Hematopoietic multipotent progenitor cell treated with erythropoietin and hydrocortisone succinate and interleukin-3 and kit ligand, for 8 days (in vitro differentiated cells): Measurements from ENCODE around the gene ENTPD8.
"Not testable (repeated sequence)": the region's sequence is repeated elsewhere in the genome, so short reads cannot be mapped to it uniquely, and the experiment has no call there.

Source experiments
- DNase-seq: peaks from one replicate; pipeline ENCODE4 v3.0.0-alpha.2; 2015

Gene ENTPD8

GRCh38 chr9:137429546-137429890 lies 11.6 kb downstream of the ENTPD8 start:
- no peak for DNase-seq

GRCh38 chr9:137428841-137429545 lies 12.2 kb downstream of the ENTPD8 start:
- no peak for DNase-seq

- no peak for DNase-seq
These were observed 12.9 kb downstream of the ENTPD8 start for GRCh38 chr9:137428311-137428630.

DNA sequence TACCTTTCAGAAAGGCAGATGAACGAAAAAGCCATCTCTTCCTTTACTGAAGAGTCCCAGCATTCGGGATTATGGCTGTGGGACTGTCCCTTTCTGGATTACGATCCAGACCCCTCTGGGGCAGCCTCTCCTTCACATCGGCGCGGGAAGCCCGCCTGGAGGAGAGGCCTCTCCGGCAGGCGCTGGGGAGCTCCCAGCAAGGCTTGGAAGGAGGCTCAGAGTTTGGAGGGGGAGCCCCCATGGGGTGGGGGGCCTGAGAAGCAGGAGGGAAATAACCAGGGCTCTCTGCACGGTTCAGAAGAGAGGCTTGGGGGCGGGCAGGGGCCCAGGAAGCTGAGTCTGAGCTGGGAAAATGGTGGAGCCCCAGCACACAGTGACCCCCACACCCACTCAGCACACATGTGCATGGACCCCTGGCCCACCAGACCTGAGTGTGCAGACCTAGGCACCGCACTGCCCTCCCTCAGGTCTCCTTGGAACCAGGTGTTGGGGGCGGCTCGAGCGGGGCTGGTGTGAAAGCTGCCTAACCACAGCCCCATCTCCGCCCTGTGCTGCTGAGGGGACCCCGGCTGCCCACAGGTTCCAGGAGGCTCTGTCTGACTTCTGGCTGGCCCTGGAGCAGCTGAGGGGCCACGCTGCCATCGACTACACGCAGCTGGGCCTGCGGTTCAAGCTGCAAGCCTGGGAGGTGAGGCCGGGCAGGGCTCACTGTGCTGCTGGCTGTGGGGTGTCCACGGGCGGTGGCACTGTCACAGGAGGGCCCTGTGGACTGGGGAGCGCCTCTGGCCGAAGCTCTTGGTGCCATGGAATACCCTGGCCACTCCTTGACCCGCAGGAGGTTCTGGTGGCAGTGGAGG lies 13.5 kb downstream of the ENTPD8 start:
- no peak for DNase-seq

DNA sequence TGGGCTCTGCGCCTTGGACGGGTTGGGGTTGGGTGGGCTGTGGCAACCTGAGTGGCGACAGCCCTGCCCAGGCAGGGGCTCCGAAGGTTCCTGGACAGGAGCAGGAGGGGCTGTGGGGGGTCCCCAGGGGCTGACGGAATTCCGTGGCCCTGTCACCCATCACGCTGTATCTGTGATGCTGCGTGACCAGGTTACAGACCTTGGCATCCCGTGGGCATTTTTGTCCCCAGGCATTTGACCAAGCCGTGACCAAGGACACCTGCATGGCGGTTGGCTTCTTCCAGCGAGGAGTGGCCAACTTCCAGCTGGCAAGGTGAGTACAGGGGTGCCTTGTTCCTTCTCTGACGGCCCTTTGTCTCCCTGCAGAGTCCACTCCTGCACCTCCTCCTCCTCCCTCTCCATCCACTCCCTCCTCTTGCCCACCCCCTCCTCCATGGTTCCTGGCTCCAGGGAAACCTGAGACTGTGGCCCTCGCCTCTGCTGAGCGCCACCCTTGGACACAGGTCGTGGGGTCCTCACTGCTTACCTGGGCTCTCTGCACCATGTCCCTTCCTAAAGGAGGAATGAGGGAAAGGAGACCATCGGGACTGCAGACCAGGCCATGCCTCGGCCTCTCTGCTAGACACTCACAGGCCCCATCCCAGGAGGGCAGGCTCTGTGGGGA lies 15.0 kb downstream of the ENTPD8 start:
- DNase-seq, result no peak

GRCh38 chr9:137423514-137424291 lies 17.5 kb downstream of the ENTPD8 start:
- no peak for DNase-seq

GRCh38 chr9:137422604-137423513 lies 18.3 kb downstream of the ENTPD8 start, which contains the start of the genes EXD3 and NOXA1:
TSS of gene EXD3 (minus strand) at chr9:137423162. CDS start at chr9:137395357, 27,805 bp downstream.
TSS of gene NOXA1 (plus strand) at chr9:137423393. CDS start at chr9:137423530, 137 bp downstream.
- peak; percentile 92 for DNase-seq

GRCh38 chr9:137421838-137422603 lies 19.1 kb downstream of the ENTPD8 start:
- DNase-seq, result peak; percentile 24

DNA sequence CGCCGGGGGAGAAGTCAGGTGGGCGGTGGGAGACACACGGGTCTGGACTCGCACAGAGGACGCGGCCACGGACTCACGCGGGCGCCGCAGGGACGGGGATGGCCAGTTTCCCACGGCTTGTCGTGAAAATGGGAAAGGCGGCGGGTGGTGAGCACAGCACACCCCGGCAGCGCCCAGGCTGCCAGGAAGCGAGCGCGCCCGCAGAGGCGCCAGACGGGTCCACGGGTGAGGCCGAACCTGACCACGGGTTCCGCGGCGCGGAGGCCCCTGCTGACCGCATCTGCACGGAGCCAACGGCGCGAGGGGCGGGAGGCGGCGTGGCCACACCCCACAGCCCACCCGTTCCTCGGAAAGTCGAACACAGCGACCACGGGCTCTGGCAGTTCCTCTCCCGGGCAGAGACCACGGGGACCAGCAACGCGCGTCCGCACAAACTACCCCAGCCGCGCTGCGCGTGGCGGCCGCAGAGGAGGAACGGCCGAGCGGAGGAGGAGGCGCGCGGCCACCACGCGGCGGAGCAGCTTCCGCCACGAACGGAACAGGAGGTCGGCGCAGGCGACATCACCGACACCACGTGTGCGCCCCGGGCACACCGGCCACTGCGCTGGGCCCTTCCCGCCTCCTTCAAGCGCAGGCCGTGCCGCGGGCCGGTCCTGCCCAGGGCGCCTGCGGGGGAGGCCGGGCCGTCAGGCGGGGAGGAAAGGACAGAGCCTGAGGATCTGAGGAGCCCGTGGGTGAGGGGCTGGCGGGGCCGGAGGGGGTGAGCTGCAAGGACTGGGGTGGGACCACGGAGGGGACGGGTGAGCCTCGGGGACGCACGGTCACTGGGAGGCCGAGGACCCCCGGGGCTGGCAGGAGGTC lies 23.8 kb downstream of the ENTPD8 start:
- DNase-seq, result no peak

DNA sequence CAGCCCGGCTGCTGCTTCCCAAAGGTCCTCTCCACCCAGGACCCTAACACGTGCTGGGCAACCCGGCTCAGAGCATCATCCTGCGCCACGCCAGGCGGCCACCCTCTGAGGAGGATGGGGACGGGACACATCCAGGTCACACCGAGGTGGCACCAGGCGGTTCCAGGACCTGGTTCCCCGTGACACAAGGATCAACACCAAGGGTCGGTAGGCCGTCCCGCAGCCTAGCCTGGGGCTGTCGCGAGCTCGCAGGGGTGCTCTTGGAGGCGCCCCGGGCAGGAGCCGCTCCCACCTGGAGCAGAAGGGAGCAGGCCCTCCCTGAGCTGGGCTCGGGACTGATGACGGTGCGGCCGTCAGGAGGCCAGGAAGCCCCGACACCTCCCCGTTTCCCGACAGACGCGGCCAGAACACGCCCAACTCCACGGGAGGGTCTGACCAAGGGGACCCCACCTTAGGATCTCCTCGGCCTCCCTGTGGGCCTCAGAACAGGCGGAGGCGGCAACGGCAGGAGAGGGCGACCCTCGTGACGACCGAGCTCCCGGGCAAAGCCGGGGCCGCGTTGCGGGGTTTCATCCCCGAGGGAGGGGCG lies 24.5 kb downstream of the ENTPD8 start:
- DNase-seq, result no peak

- DNase-seq, result no peak
These were observed 25.1 kb downstream of the ENTPD8 start for GRCh38 chr9:137416006-137416562.

GRCh38 chr9:137415451-137415850 lies 25.7 kb downstream of the ENTPD8 start:
- no peak for DNase-seq

- no peak for DNase-seq
These were observed 28.7 kb downstream of the ENTPD8 start for GRCh38 chr9:137412431-137412830.

DNA sequence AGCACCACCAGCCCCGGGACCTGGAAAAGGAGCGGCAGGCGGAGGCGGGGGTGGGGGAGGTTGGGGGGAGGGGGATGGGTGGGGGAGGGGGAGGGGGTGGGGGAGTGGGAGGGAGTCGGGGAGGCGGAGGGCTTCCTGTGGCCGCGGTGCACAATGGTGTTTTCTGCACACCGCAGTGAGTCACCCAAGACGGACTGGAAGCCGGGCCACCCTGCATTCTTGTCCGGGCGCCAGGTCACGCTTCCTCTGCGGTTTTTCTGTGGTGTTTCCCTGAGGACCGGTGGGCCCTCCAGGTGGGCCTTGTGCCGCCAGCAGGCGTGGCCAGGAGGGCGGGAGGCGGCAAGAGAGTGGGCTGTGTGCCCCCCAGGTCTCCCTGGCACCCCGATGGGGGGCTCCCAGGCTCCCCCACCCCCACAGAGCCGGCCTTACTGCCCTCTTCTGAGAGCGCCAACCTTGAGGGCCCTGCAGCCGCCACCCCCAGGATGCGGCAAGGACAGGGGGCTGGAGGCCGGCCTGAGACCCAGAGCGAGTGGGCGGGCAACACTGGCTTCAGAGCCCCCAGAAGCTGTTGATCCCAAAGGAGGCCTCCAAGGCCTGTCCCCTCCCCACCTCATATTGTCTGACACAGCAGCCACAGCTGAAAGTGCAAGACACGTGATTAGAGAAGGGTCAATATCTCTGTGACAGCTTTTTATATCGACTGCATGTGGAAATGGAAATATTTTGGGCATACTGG lies 29.3 kb downstream of the ENTPD8 start:
- DNase-seq, result peak; percentile 78

- DNase-seq, result no peak
These were observed 29.9 kb downstream of the ENTPD8 start for GRCh38 chr9:137411260-137411644.

DNA sequence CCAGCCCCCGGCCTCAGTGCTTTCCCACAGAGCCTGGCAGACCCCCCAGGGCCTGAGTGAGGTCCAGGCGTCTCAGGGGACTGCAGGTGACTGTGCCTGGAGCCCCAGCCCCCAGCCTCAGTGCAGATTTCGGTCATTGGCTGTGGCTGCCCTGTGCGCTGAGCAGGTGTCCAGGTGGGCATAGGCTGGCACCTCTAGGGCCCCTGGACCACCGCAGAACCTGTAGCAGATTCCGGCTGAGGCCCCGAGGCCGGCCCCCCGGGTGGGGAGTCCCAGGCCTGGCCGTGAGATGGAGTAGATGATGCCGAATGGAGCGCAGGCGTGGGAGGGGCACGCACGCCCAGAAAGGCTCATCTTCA lies 30.3 kb downstream of the ENTPD8 start:
- DNase-seq, result no peak

DNA sequence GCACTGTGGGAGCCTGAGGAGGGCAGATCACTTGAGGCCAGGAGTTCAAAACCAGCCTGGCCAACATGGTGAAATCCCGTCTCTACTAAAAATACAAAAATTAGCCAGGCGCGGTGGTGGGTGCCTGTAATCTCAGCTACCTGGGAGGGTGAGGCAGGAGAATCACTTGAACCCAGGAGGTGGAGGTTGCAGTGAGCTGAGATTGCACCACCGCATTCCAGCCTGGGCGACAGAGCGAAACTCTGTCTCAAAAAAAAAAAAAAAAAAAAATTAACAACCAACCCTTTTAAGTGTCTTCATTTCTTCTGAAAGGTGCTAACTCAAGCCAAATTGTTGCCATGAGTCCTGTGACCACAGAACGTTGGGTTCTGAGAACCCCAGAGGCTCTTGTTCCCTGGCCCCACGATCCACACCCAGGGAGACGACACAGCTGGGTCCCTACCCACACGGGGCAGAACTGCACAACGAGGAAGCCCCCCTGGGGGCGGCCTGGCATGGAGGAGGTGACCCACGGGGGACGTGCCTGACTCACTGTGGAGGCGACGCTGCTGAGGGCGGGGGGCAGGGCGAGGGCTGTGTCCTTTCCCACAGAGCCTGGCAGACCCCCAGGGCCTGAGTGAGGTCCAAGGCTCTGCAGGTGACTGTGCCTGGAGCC lies 30.8 kb downstream of the ENTPD8 start:
- DNase-seq, result not testable (repeated sequence)

DNA sequence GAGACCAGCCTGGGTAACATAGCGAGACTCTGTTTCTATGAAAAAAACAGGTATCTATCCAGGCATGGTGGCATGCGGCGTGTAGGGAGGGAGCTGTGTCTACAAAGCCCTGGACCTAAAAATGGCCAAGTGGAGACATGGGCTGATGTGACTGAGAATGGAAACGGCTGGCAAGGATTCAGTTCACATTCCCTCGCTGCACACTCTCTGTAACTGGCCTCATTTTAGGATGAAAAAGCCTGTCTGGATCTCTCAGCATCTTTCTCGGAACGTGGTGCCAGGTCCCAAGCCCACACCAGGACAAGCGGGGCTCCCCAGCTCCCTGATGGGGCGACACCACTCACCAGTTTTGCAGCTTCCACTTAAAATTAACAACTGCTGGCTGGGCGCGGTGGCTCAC lies 31.6 kb downstream of the ENTPD8 start:
- no peak for DNase-seq
